GM18868 (cell line): ENCODE measurements around the gene SPG11.
"Not testable (repeated sequence)": the region's sequence is repeated elsewhere in the genome, so short reads cannot be mapped to it uniquely, and the experiment has no call there.

Source experiments
- ATAC-seq: cut with Tn5 transposase; IDR thresholded peaks from one replicate; pipeline ENCODE4 v1.9.1; 2021; ENCODE audit warnings: mild to moderate bottlenecking, moderate library complexity; ENCODE audit not compliant: unreplicated experiment

SPG11 gene, protein sequence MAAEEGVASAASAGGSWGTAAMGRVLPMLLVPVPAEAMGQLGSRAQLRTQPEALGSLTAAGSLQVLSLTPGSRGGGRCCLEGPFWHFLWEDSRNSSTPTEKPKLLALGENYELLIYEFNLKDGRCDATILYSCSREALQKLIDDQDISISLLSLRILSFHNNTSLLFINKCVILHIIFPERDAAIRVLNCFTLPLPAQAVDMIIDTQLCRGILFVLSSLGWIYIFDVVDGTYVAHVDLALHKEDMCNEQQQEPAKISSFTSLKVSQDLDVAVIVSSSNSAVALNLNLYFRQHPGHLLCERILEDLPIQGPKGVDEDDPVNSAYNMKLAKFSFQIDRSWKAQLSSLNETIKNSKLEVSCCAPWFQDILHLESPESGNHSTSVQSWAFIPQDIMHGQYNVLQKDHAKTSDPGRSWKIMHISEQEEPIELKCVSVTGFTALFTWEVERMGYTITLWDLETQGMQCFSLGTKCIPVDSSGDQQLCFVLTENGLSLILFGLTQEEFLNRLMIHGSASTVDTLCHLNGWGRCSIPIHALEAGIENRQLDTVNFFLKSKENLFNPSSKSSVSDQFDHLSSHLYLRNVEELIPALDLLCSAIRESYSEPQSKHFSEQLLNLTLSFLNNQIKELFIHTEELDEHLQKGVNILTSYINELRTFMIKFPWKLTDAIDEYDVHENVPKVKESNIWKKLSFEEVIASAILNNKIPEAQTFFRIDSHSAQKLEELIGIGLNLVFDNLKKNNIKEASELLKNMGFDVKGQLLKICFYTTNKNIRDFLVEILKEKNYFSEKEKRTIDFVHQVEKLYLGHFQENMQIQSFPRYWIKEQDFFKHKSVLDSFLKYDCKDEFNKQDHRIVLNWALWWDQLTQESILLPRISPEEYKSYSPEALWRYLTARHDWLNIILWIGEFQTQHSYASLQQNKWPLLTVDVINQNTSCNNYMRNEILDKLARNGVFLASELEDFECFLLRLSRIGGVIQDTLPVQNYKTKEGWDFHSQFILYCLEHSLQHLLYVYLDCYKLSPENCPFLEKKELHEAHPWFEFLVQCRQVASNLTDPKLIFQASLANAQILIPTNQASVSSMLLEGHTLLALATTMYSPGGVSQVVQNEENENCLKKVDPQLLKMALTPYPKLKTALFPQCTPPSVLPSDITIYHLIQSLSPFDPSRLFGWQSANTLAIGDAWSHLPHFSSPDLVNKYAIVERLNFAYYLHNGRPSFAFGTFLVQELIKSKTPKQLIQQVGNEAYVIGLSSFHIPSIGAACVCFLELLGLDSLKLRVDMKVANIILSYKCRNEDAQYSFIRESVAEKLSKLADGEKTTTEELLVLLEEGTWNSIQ (N-terminal part only)

DNA sequence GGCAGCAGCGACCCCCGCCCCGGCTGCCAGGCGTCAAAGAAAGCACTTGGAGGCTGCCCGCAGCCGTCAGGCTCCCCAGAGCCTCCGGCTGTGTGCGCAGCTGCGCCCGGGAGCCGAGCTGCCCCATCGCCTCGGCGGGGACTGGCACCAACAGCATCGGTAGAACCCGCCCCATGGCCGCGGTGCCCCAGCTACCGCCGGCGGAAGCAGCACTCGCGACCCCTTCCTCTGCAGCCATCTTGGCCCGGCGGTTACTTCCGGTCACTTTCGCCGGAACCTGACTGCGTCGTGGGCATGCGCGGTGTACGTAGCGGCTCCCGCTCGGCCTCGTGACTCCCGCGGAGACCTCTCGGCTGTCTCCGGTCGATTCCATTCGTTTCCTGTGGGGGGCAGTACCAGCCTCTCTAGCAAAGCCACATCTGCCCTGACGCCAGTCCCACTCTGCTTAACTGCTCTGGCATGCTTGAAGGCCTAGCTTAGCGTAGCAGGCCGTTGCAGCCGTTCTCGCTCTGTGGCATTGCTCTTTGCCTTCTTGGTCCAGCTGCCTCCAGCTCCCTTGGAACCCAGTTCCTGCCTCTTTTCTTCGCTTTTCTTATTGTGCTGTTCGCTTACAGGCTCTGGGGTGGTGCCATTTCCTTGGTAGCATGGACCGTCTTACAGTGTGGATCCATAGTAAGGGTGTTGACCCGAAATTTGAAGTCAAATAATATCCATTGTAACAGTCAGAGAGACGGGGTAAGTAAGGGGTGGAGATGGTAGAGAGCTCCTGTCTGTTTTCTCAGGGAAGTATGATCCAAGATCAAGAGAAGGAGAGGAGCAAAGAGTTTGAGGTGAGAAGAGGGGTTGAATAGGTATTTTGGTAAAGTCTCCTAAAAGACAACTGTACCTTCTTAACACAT, at the start of gene SPG11:
TSS of gene SPG11 (minus strand) at position 253 of the 899 bp plus-strand sequence. CDS start at position 238, 15 bp downstream.
- peak; percentile 78 for ATAC-seq

- ATAC-seq, result no peak
These were observed 49.0 kb upstream of the SPG11 start for GRCh38 chr15:44712346-44713005.

- peak; percentile 10 for ATAC-seq
These were observed 48.4 kb upstream of the SPG11 start for GRCh38 chr15:44711743-44712345.

DNA sequence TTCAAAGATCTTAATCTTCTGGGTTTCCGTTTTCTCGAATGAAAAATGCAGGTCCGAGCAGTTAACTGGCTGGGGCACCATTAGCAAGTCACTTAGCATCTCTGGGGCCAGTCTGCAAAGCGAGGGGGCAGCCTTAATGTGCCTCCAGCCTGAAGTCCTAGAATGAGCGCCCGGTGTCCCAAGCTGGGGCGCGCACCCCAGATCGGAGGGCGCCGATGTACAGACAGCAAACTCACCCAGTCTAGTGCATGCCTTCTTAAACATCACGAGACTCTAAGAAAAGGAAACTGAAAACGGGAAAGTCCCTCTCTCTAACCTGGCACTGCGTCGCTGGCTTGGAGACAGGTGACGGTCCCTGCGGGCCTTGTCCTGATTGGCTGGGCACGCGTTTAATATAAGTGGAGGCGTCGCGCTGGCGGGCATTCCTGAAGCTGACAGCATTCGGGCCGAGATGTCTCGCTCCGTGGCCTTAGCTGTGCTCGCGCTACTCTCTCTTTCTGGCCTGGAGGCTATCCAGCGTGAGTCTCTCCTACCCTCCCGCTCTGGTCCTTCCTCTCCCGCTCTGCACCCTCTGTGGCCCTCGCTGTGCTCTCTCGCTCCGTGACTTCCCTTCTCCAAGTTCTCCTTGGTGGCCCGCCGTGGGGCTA, 47.8 kb upstream of the SPG11 start, which contains the start of the genes B2M and PATL2:
TSS of gene B2M (plus strand) at position 422 of the 647 bp plus-strand sequence. CDS start at position 452, 30 bp downstream.
TSS of gene PATL2 (minus strand) at position 228 of the 647 bp plus-strand sequence. CDS start 34,833 bp downstream, outside the sequence.
- peak; percentile 79 for ATAC-seq

DNA sequence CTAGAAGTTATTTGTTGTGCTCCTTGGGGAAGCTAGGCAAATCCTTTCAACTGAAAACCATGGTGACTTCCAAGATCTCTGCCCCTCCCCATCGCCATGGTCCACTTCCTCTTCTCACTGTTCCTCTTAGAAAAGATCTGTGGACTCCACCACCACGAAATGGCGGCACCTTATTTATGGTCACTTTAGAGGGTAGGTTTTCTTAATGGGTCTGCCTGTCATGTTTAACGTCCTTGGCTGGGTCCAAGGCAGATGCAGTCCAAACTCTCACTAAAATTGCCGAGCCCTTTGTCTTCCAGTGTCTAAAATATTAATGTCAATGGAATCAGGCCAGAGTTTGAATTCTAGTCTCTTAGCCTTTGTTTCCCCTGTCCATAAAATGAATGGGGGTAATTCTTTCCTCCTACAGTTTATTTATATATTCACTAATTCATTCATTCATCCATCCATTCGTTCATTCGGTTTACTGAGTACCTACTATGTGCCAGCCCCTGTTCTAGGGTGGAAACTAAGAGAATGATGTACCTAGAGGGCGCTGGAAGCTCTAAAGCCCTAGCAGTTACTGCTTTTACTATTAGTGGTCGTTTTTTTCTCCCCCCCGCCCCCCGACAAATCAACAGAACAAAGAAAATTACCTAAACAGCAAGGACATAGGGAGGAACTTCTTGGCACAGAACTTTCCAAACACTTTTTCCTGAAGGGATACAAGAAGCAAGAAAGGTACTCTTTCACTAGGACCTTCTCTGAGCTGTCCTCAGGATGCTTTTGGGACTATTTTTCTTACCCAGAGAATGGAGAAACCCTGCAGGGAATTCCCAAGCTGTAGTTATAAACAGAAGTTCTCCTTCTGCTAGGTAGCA, 47.0 kb upstream of the SPG11 start:
- no peak for ATAC-seq

- ATAC-seq, result no peak
These were observed 43.6 kb upstream of the SPG11 start for GRCh38 chr15:44706946-44707636.

DNA sequence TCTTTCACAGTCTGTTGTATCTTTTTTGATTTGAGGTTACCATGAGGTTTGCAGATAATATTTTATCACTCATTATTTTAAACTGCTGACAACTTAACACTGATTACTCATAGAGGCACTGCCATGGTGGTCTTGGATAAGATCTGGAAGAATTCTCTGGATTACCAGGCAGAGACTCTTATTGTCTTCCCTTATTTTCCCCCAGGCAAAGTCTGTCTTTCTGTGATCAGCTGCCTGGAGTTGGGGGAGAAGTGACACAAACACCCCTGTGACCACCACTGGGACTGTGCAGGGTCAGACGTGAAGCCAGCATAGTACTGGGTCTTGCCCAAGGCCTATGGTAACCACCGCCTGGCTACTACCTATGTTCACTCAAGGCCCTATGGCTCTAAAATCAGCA, 42.9 kb upstream of the SPG11 start:
- ATAC-seq, result no peak

- ATAC-seq, result no peak
These were observed 42.5 kb upstream of the SPG11 start for GRCh38 chr15:44705986-44706385.

DNA sequence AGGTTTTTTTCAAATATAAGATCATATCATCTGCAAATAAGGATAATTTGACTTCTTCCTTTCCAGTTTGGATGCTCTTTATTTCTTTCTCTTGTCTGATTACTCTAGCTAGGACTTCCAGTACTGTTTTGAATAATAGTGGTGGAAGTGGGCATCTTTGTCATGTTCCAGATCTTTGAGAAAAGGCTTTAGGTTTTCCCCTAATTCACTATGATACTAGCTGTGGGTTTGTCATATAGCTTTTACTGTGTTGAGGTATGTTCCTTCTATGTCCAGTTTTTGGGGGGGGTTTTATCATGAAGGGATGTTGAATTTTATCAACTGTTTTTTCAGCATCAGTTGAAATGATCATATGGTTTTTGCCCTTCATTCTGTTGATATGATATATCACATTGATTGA, 37.2 kb upstream of the SPG11 start:
- not testable (repeated sequence) for ATAC-seq

GRCh38 chr15:44698641-44699040, 35.2 kb upstream of the SPG11 start:
- no peak for ATAC-seq

GRCh38 chr15:44697014-44697413, 33.6 kb upstream of the SPG11 start:
- no peak for ATAC-seq

DNA sequence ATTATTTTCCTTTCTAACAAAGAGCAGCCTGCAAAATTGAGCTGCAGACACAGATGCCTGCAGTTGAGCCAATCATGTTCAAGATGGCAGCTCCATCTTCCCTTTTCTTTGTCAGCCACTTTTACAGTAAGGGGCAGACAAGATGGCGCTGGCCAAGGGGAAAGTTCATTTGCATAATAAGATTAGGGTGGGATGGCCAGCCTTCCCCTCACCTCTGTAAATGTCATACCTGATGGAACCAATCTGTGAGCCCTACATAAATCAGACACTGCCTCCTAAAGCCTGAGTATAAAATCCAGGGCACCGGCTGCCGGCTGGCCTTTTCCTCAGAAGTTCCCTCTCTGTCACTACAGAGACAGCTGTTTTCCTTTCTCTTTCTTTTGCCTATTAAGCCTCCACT, 31.8 kb upstream of the SPG11 start:
- ATAC-seq, result no peak

- no peak for ATAC-seq
These were observed 31.0 kb upstream of the SPG11 start for GRCh38 chr15:44694416-44694815.

DNA sequence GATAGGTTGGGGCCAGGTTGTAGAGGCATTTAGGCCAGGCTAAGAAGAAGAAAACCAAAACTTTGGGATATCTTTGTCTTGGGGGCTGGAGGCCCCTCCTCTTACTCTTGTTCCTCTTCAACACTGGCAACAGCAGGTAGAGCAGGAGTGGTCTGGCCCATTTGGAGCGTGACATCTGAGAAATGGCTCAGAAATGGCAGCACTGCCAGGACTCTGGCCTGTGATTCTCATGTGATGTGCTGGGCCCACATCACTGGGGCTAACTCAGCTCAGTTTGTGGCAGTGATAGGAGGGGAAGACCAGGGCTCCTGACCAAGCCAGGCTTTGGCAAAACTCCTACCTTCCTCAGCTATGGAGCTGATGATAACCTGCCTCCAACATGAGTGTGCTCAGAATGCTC, 29.2 kb upstream of the SPG11 start:
- ATAC-seq, result no peak

DNA sequence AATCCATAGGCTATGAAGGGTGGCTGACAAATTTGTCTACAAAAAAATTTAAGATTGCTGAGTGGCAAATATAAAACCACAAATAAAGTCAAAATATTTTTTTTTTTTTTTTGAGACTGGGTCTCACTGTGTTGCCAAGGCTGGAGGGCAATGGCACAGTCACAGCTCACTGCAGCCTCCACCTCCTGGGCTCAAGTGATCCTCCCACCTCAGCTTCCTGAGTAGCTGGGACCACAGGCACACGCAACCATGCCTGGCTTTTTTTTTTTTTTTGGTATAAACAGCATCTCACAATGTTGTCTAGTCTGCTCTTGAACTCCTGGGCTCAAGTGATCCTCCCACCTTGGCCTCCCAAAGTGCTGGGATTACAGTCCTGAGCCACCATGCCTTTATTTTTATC, 26.8 kb upstream of the SPG11 start:
- not testable (repeated sequence) for ATAC-seq

GRCh38 chr15:44689318-44689717, 25.9 kb upstream of the SPG11 start:
- ATAC-seq, result not testable (repeated sequence)
